Naive thymus-derived CD4-positive, alpha-beta T cell (primary cell): ENCODE data around the gene RNF145. TPM values are rescaled to one million over a fixed set of nuclear protein-coding genes. Genes with fewer than 3 reads are reported as not detected.

Experiments used
- ATAC-seq: fragments of 150-1000 bp; cut with Tn5 transposase; 2 replicates; pipeline ENCODE4 v1.10.0; 2021; ENCODE audit warnings: mild to moderate bottlenecking, moderate library complexity
- CTCF ChIA-PET: fragments of 350-600 bp; sonication (Branson Sonifier 250); formaldehyde crosslinking; loops from one replicate; lab custom pipeline; 2021; ENCODE audit warnings: antibody characterized with exemption; lab: Charles Lee
- POLR2A ChIA-PET: fragments of 350-600 bp; sonication (Branson Sonifier 250); formaldehyde crosslinking; loops from one replicate; lab custom pipeline; 2021; ENCODE audit warnings: antibody characterized with exemption, inconsistent platforms; lab: Charles Lee
- DNase-seq, 9 donors: peaks; one replicate each; pipeline versions ENCODE4 v3.0.0 to v3.0.0-alpha.2; 2020 to 2022; ENCODE audit warnings: mixed read lengths in 1 of 9
- H3K27ac ChIP-seq: one replicate; pipeline ENCODE4 v1.7.0; 2013; ENCODE audit warnings: mild to moderate bottlenecking, low read depth, low read length, moderate library complexity
- H3K27me3 ChIP-seq, 2 donors: one replicate each; pipeline ENCODE4 v1.7.0; 2013; ENCODE audit warnings: low read length in 2 of 2, mild to moderate bottlenecking in 2 of 2, moderate library complexity in 2 of 2; ENCODE audit not compliant: control insufficient read depth in 2 of 2, insufficient read depth in 2 of 2
- H3K36me3 ChIP-seq, 3 experiments: 1 replicate in 2 of 3; 2 replicates in 1 of 3; pipeline ENCODE4 v1.7.0; 2013; ENCODE audit warnings: low read length in 3 of 3, mild to moderate bottlenecking in 3 of 3, moderate library complexity in 1 of 3; ENCODE audit not compliant: insufficient read depth in 3 of 3, control insufficient read depth in 2 of 3
- H3K4me1 ChIP-seq, 2 donors: one replicate each; pipeline ENCODE4 v1.7.0; 2013; ENCODE audit warnings: low read length in 2 of 2, mild to moderate bottlenecking in 2 of 2, moderate library complexity in 1 of 2; ENCODE audit not compliant: control insufficient read depth in 2 of 2, insufficient read depth in 2 of 2
- H3K4me3 ChIP-seq: 2 replicates; pipeline ENCODE4 v1.7.0; 2013; ENCODE audit warnings: mild to moderate bottlenecking, low read length
- H3K9me3 ChIP-seq, 3 experiments: 1 replicate in 2 of 3; 2 replicates in 1 of 3; pipeline ENCODE4 v1.7.0; 2013; ENCODE audit warnings: low read length in 3 of 3; ENCODE audit not compliant: control insufficient read depth in 2 of 3
- H3K27ac Mint-ChIP-seq, 9 donors: one replicate each; pipeline ENCODE4 v1.8.0; 2020 to 2022; ENCODE audit warnings: mixed read lengths in 9 of 9, mild to moderate bottlenecking in 8 of 9, moderate library complexity in 5 of 9, inconsistent platforms in 2 of 9
- H3K27me3 Mint-ChIP-seq, 5 donors: one replicate each; pipeline ENCODE4 v1.8.0; 2021 to 2022; ENCODE audit warnings: mixed read lengths in 5 of 5, mild to moderate bottlenecking in 1 of 5
- H3K36me3 Mint-ChIP-seq, 5 donors: one replicate each; pipeline ENCODE4 v1.8.0; 2020 to 2022; ENCODE audit warnings: mixed read lengths in 5 of 5, mild to moderate bottlenecking in 3 of 5, inconsistent platforms in 1 of 5
- H3K4me1 Mint-ChIP-seq, 7 donors: one replicate each; pipeline ENCODE4 v1.8.0; 2020 to 2022; ENCODE audit warnings: mixed read lengths in 7 of 7, mild to moderate bottlenecking in 3 of 7, inconsistent platforms in 1 of 7
- H3K4me3 Mint-ChIP-seq, 10 donors: one replicate each; pipeline ENCODE4 v1.8.0; 2020 to 2022; ENCODE audit warnings: mild to moderate bottlenecking in 10 of 10, mixed read lengths in 10 of 10, moderate library complexity in 6 of 10, inconsistent platforms in 2 of 10
- H3K9me3 Mint-ChIP-seq, 11 donors: one replicate each; pipeline ENCODE4 v1.8.0; 2020 to 2022; ENCODE audit warnings: mixed read lengths in 11 of 11, mild to moderate bottlenecking in 4 of 11, inconsistent platforms in 1 of 11, moderate library complexity in 1 of 11
- intact Hi-C, 2 donors: fragments of 100-400 bp; cut with micrococcal nuclease; formaldehyde crosslinking; loops; one replicate each; pipeline ENCODE4 v1.15.1; 2023
- polyA plus RNA-seq, 2 donors: library from polyadenylated mRNA; unstranded; fragments of 300-500 nt; fragmentation: Illumina TruSeq; gene quantifications; one replicate each; pipeline ENCODE4 v1.2.3, GENCODE V29; 2021
- total RNA-seq, 6 experiments: library from RNA in 5 of 6; stranded (reverse) in 5 of 6; gene quantifications; 1 replicate in 5 of 6; 2 replicates in 1 of 6; pipeline ENCODE4 v1.2.3 and lab custom pipeline; 2021 to 2026

RNF145 gene
- total and polyA plus RNA-seq, 7 experiments from 2014 or later: 10.8 to 142 (median 64.4) TPM

DNA sequence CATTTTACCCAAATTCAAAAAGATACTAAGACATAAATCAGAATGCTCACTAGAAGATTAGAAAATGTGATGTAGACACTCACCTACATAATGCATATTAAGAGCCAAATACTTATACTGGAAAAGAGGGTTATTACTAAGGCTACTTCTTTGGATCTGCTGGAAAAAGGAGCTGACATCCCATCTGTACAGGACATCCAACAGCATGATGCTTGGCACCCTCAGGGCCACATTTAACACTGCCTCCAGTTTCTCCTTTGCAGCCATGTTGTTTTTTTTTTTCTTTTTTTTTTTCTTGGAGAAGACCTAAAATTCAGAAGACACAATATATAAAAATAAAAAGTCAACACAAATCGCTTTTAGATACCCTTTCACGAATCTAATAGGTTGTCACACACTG is 6.0 kb downstream of the RNF145 start:
- no peaks in the 10 kb centered on the region for H3K9me3 ChIP-seq
- H3K27ac ChIP-seq: peak overlapping the region; percentile 12
- H3K27me3 ChIP-seq: no peaks in the 10 kb centered on the region
- peak overlapping the region in 8 of 9 donors; percentile 60 to 97 (median 90) for H3K27ac Mint-ChIP-seq
- H3K4me1 ChIP-seq: peaks cover 43 to 59% of the 10 kb centered on the region in 2 donors
- ChIA-PET CTCF (interaction anchor here (1.5 to 1.6 kb wide), 2 partner anchors 14 to 46 kb away, joined by 3 read pairs; no protein-coding TSS in a partner anchor), POLR2A (interaction anchor here (0.6 to 1.5 kb wide), 2 partner anchors 10 to 12 kb away, joined by 3 read pairs; no protein-coding TSS in a partner anchor)
- intact Hi-C loops: loop anchor here in 1 of 2 donors (10.0 kb wide), 1 partner anchor 1939 kb away; the partner anchor contains the start of gene CYFIP2
- H3K4me3 ChIP-seq: no peak overlapping the region
- DNase-seq (no peak), ATAC-seq (no peak)
- H3K4me3 Mint-ChIP-seq: peak overlapping the region in 9 of 10 donors; percentile 16 to 99 (median 67)
- peaks cover 0 to 4% (median 0%) of the 10 kb centered on the region in 11 donors for H3K9me3 Mint-ChIP-seq
- peaks cover 61 to 88% (median 81%) of the 10 kb centered on the region in 7 donors for H3K4me1 Mint-ChIP-seq
- peaks cover 4 to 31% (median 9%) of the 10 kb centered on the region in 5 donors for H3K36me3 Mint-ChIP-seq
- no peaks in the 10 kb centered on the region for H3K27me3 Mint-ChIP-seq
- peaks cover 0 to 5% (median 0%) of the 10 kb centered on the region in 3 experiments for H3K36me3 ChIP-seq

DNA sequence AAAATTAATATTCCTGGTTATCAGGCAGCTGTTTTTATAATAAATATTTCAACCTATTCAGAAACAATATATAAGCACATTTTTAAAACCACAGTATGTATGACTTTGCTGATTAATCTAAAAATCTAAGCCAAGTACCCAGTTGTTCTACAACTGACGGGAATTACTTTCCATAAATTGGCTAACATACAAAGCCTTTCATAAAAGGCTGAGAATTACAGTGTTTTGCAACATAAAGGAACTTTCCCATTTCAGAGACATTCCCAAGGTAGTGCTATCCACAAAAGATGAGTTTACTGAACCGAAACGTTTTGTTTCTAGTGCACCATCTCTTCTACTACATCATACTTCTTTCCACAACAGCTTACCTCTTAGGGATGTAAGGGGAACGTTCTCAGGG is 7.2 kb downstream of the RNF145 start:
- peak overlapping the region in 6 of 9 donors; percentile 36 to 97 (median 76) for H3K27ac Mint-ChIP-seq
- H3K4me1 Mint-ChIP-seq: peaks cover 58 to 93% (median 83%) of the 10 kb centered on the region in 7 donors
- peak overlapping the region in 6 of 10 donors; percentile 12 to 85 (median 49) for H3K4me3 Mint-ChIP-seq
- ChIA-PET CTCF (interaction anchor here (0.6 to 1.6 kb wide), 4 partner anchors 12 to 64 kb away, joined by 3 read pairs; no protein-coding TSS in a partner anchor), POLR2A (interaction anchor here (0.7 kb wide), 1 partner anchor 72 kb away, joined by 3 read pairs; no protein-coding TSS in a partner anchor)
- H3K4me3 ChIP-seq: no peak overlapping the region
- peaks cover 45 to 64% of the 10 kb centered on the region in 2 donors for H3K4me1 ChIP-seq
- no peaks in the 10 kb centered on the region for H3K9me3 ChIP-seq
- intact Hi-C loops: loop anchor here in 1 of 2 donors (10.0 kb wide), 1 partner anchor 1937 kb away; the partner anchor contains the start of gene CYFIP2
- H3K27me3 Mint-ChIP-seq: no peaks in the 10 kb centered on the region
- peaks cover under 1 to 24% (median 9%) of the 10 kb centered on the region in 5 donors for H3K36me3 Mint-ChIP-seq
- H3K27ac ChIP-seq: no peak overlapping the region
- H3K9me3 Mint-ChIP-seq: peaks cover 0 to 4% (median 0%) of the 10 kb centered on the region in 11 donors
- H3K36me3 ChIP-seq: peaks cover 0 to 3% (median 0%) of the 10 kb centered on the region in 3 experiments
- no peaks in the 10 kb centered on the region for H3K27me3 ChIP-seq
- ATAC-seq (no peak), DNase-seq (no peak)

GRCh38 chr5:159199780-159200179 is 9.6 kb downstream of the RNF145 start:
- Histone ChIP-seq H3K27me3 (no peaks in the 10 kb centered on the region), H3K27ac (no peak overlapping the region), H3K9me3 (no peaks in the 10 kb centered on the region), H3K4me3 (no peak overlapping the region), H3K4me1 (peaks cover 35 to 51% of the 10 kb centered on the region in 2 donors), H3K36me3 (peaks cover 0 to 3% (median 0%) of the 10 kb centered on the region in 3 experiments)
- Mint-ChIP-seq H3K36me3 (peaks cover 9 to 45% (median 31%) of the 10 kb centered on the region in 5 donors), H3K27ac (peak overlapping the region in 8 of 9 donors; percentile 5 to 74 (median 64)), H3K4me3 (peak overlapping the region in 7 of 10 donors; percentile 0 to 68 (median 40)), H3K27me3 (no peaks in the 10 kb centered on the region), H3K4me1 (peaks cover 53 to 94% (median 86%) of the 10 kb centered on the region in 7 donors), H3K9me3 (no peaks in the 10 kb centered on the region)
- intact Hi-C loops: loop anchor here in 1 of 2 donors (10.0 kb wide), 1 partner anchor 1935 kb away; the partner anchor contains the start of gene CYFIP2
- CTCF ChIA-PET: interaction anchor here (1.0 kb wide), 1 partner anchor 55 kb away, joined by 3 read pairs; no protein-coding TSS in a partner anchor
- no peak for DNase-seq
- POLR2A ChIA-PET: interaction anchor here (0.6 to 3.5 kb wide), 4 partner anchors 8 to 112 kb away, joined by 3 to 41 read pairs (median 3); no protein-coding TSS in a partner anchor
- no peak for ATAC-seq

- POLR2A ChIA-PET: interaction anchor here (0.9 to 3.5 kb wide), 4 partner anchors 9 to 112 kb away, joined by 3 to 41 read pairs (median 6); partner anchors contain the start of gene UBLCP1
- intact Hi-C loops: no loop called here
- no peaks in the 10 kb centered on the region for H3K9me3 ChIP-seq
- no peaks in the 10 kb centered on the region for H3K27me3 Mint-ChIP-seq
- peaks cover 9 to 50% (median 31%) of the 10 kb centered on the region in 5 donors for H3K36me3 Mint-ChIP-seq
- H3K27me3 ChIP-seq: no peaks in the 10 kb centered on the region
- CTCF ChIA-PET: interaction anchor here (0.7 to 1.0 kb wide), 3 partner anchors 42 to 459 kb away, joined by 3 to 4 read pairs (median 3); no protein-coding TSS in a partner anchor
- ATAC-seq (no peak), DNase-seq (no peak)
- no peak overlapping the region for H3K4me3 ChIP-seq
- peaks cover 30 to 46% of the 10 kb centered on the region in 2 donors for H3K4me1 ChIP-seq
- no peaks in the 10 kb centered on the region for H3K9me3 Mint-ChIP-seq
- H3K4me1 Mint-ChIP-seq: peaks cover 48 to 94% (median 86%) of the 10 kb centered on the region in 7 donors
- H3K36me3 ChIP-seq: peaks cover 0 to 6% (median 0%) of the 10 kb centered on the region in 3 experiments
- H3K27ac ChIP-seq: no peak overlapping the region
- H3K4me3 Mint-ChIP-seq: peak overlapping the region in 9 of 10 donors; percentile 4 to 68 (median 33)
- H3K27ac Mint-ChIP-seq: peak overlapping the region in 8 of 9 donors; percentile 10 to 74 (median 66)
These were observed 10.1 kb downstream of the RNF145 start for GRCh38 chr5:159199225-159199624.

DNA sequence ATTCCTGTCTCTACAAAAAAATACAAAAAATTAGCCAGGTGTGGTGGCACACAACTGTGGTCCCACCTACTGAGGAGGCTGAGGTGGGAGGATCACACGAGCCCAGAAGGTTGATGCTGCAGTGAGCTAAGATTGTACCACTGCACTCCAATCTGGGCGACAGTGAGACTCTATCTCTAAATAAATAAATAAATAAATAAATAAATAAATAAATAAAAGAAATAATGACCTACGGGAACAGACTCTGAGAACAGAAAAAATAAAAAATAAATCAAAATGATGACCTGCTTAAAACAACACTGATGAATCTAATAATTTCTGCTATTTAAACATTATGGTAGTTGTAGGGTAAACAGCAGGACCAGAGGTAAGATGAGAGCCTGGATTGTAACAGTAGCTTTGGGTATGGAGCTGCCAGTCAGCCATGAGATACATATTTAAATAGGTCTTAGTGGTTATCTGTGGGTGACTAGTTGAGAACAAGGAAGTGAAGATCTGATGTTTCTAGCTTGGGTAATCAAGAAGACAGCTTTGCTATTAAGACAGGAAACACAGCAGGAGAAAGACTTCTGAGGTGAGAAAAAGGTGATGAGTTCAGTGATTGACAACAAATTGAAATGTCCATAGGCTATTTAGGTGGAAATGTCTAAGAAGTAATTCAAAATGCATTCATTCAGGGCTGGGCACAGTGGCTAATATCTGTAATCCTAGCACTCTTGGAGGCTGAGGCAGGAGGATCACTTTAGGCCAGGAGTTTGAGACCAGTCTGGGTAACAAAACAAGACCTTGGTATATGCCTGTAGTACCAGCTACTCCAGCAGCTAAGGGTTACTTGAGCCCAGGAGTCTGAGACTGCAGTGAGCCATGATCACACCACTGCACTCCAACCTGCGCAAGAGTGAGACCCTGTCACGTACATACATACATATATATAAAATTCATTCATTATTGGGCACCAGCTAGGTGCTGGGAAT is 11.0 kb downstream of the RNF145 start:
- Mint-ChIP-seq H3K4me3 (peak overlapping the region in 9 of 10 donors; percentile 3 to 63 (median 48)), H3K27ac (peak overlapping the region; percentile 0 to 83 (median 51)), H3K27me3 (no peaks in the 10 kb centered on the region), H3K36me3 (peaks cover 9 to 57% (median 33%) of the 10 kb centered on the region in 5 donors), H3K4me1 (peaks cover 43 to 92% (median 86%) of the 10 kb centered on the region in 7 donors), H3K9me3 (no peaks in the 10 kb centered on the region)
- Histone ChIP-seq H3K9me3 (no peaks in the 10 kb centered on the region), H3K27me3 (no peaks in the 10 kb centered on the region), H3K4me3 (no peak overlapping the region), H3K27ac (peak overlapping the region; percentile 9), H3K36me3 (peaks cover 0 to 7% (median 0%) of the 10 kb centered on the region in 3 experiments), H3K4me1 (peaks cover 23 to 37% of the 10 kb centered on the region in 2 donors)
- intact Hi-C loops: loop anchor here (1.0 kb wide), 2 partner anchors 8 kb away; no protein-coding TSS in a partner anchor
- ChIA-PET POLR2A (interaction anchor here (0.9 to 3.5 kb wide), 6 partner anchors 10 to 113 kb away, joined by 3 to 41 read pairs (median 4); partner anchors contain the start of gene UBLCP1), CTCF (interaction anchor here (0.6 to 1.0 kb wide), 7 partner anchors 9 to 1193 kb away, joined by 3 to 5 read pairs (median 4); no protein-coding TSS in a partner anchor)
- ATAC-seq: peak; percentile 87
- DNase-seq: peak in 3 of 9 donors; percentile 29 to 36 (median 31)
